ENCODE results near the gene GABRP. TPM values are rescaled to one million over a fixed set of nuclear protein-coding genes. Genes with fewer than 3 reads are reported as not detected.

The GABRP gene
- total RNA-seq, 1 experiment from 2014 or later = not detected

DNA sequence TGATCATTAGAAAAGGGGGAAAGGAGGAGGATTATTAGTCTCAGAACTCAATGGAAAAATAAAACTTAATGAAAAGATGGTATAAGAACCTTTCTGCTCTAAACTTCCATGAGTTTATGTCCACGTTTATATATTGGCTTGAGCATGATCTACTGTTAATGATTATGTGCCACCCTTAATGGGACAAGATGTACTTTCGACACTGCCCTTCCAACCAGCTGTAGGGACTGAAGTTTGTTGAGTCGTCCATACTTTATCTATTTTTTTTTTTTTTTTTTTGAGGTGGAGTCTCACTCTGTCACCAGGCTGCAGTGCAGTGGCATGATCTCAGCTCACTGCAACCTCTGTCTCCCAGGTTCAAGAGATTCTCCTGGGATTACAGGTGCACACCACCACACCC is 25.0 kb upstream of the GABRP start:
- ChIA-PET POLR2A (no interaction called here), CTCF (no interaction called here)
- ATAC-seq (no peak), DNase-seq (ENCODE audit: low read depth, low spot score) (no peak)
- no peaks in the 10 kb centered on the region for H3K9me3 ChIP-seq (ENCODE audit: control insufficient read depth, insufficient read depth, low read depth, low read length)
- H3K27ac ChIP-seq (ENCODE audit: low read length) = no peak overlapping the region
- no peaks in the 10 kb centered on the region for H3K4me1 ChIP-seq (ENCODE audit: control insufficient read depth, insufficient read depth, low read length)
- intact Hi-C loops (cut with micrococcal nuclease; ENCODE audit: unreplicated experiment) = no loop called here
- in situ Hi-C loops (cut with HindIII; ENCODE audit: low pct_unique_long_range_greater_than_20kb, low sequenced_read_pairs) = no loop called here
- no peaks in the 10 kb centered on the region for H3K36me3 ChIP-seq (ENCODE audit: control insufficient read depth, insufficient read depth, low read length)
- H3K4me3 ChIP-seq (ENCODE audit: low read depth in 2 of 2, low read length in 2 of 2) = no peak overlapping the region
- no peak for TF ChIP-seq POLR2AphosphoS5 (IDR thresholded peaks at IDR 0.05; ENCODE audit: low read depth, low read length)
- TF ChIP-seq SIN3A (IDR thresholded peaks at IDR 0.05; ENCODE audit: borderline replicate concordance, insufficient read depth, low read depth, low read length) = no peak
- TF ChIP-seq, protein P1, sequence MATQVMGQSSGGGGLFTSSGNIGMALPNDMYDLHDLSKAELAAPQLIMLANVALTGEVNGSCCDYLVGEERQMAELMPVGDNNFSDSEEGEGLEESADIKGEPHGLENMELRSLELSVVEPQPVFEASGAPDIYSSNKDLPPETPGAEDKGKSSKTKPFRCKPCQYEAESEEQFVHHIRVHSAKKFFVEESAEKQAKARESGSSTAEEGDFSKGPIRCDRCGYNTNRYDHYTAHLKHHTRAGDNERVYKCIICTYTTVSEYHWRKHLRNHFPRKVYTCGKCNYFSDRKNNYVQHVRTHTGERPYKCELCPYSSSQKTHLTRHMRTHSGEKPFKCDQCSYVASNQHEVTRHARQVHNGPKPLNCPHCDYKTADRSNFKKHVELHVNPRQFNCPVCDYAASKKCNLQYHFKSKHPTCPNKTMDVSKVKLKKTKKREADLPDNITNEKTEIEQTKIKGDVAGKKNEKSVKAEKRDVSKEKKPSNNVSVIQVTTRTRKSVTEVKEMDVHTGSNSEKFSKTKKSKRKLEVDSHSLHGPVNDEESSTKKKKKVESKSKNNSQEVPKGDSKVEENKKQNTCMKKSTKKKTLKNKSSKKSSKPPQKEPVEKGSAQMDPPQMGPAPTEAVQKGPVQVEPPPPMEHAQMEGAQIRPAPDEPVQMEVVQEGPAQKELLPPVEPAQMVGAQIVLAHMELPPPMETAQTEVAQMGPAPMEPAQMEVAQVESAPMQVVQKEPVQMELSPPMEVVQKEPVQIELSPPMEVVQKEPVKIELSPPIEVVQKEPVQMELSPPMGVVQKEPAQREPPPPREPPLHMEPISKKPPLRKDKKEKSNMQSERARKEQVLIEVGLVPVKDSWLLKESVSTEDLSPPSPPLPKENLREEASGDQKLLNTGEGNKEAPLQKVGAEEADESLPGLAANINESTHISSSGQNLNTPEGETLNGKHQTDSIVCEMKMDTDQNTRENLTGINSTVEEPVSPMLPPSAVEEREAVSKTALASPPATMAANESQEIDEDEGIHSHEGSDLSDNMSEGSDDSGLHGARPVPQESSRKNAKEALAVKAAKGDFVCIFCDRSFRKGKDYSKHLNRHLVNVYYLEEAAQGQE (IDR thresholded peaks at IDR 0.05; ENCODE audit: insufficient read depth in 1 of 2, low read depth in 2 of 2, low read length in 1 of 2) = no peak
- TF ChIP-seq, protein P2, sequence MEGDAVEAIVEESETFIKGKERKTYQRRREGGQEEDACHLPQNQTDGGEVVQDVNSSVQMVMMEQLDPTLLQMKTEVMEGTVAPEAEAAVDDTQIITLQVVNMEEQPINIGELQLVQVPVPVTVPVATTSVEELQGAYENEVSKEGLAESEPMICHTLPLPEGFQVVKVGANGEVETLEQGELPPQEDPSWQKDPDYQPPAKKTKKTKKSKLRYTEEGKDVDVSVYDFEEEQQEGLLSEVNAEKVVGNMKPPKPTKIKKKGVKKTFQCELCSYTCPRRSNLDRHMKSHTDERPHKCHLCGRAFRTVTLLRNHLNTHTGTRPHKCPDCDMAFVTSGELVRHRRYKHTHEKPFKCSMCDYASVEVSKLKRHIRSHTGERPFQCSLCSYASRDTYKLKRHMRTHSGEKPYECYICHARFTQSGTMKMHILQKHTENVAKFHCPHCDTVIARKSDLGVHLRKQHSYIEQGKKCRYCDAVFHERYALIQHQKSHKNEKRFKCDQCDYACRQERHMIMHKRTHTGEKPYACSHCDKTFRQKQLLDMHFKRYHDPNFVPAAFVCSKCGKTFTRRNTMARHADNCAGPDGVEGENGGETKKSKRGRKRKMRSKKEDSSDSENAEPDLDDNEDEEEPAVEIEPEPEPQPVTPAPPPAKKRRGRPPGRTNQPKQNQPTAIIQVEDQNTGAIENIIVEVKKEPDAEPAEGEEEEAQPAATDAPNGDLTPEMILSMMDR (IDR thresholded peaks at IDR 0.05) = no peak
- TF ChIP-seq TCF7L2 (IDR thresholded peaks at IDR 0.05; ENCODE audit: low read depth, low read length) = no peak
- BruUV-seq (replicated peaks) = no TSS peak
- H3K27me3 ChIP-seq (ENCODE audit: control insufficient read depth, insufficient read depth, low read length) = no peaks in the 10 kb centered on the region

DNA sequence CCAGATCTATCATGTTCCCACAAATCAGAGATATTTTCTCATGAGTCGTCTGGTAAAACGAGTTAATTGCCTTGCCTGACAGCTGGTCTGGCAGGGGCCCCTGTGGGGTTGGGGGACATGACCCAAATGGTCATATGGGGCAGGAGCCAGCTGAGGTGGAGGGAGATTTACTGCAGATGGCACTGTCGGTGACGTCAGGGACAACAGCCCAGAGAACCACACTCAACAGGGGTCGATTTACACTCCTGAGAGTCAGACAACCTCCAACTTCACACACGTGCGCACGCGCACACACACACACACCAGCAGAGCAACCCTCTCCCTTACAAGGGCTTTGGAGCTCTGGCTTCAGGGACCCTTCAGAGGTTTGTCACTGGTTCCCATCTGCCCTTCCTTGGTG is 23.4 kb upstream of the GABRP start:
- in situ Hi-C loops (cut with HindIII; ENCODE audit: low pct_unique_long_range_greater_than_20kb, low sequenced_read_pairs) (no loop called here), intact Hi-C loops (cut with micrococcal nuclease; ENCODE audit: unreplicated experiment) (no loop called here)
- Histone ChIP-seq H3K27ac (ENCODE audit: low read length) (no peak overlapping the region), H3K4me3 (ENCODE audit: low read depth in 2 of 2, low read length in 2 of 2) (no peak overlapping the region), H3K4me1 (ENCODE audit: control insufficient read depth, insufficient read depth, low read length) (no peaks in the 10 kb centered on the region), H3K27me3 (ENCODE audit: control insufficient read depth, insufficient read depth, low read length) (no peaks in the 10 kb centered on the region), H3K9me3 (ENCODE audit: control insufficient read depth, insufficient read depth, low read depth, low read length) (no peaks in the 10 kb centered on the region), H3K36me3 (ENCODE audit: control insufficient read depth, insufficient read depth, low read length) (no peaks in the 10 kb centered on the region)
- no TSS peak for BruUV-seq (replicated peaks)
- ATAC-seq (no peak), DNase-seq (ENCODE audit: low read depth, low spot score) (no peak)
- no peak for TF ChIP-seq TCF7L2 (IDR thresholded peaks at IDR 0.05; ENCODE audit: low read depth, low read length)
- TF ChIP-seq, protein P1 (IDR thresholded peaks at IDR 0.05; ENCODE audit: insufficient read depth in 1 of 2, low read depth in 2 of 2, low read length in 1 of 2) = no peak
- TF ChIP-seq SIN3A (IDR thresholded peaks at IDR 0.05; ENCODE audit: borderline replicate concordance, insufficient read depth, low read depth, low read length) = no peak
- TF ChIP-seq, protein P2 (IDR thresholded peaks at IDR 0.05) = no peak
- no peak for TF ChIP-seq POLR2AphosphoS5 (IDR thresholded peaks at IDR 0.05; ENCODE audit: low read depth, low read length)
- ChIA-PET CTCF (no interaction called here), POLR2A (no interaction called here)

Measured in Panc1 (cell line).